CD14-positive monocyte (primary cell): ENCODE measurements around the gene MLLT3. TPM values are rescaled to one million over a fixed set of nuclear protein-coding genes. Genes with fewer than 3 reads are reported as not detected.

Experiments used
- DNase-seq, 3 donors: peaks; one replicate each; pipeline ENCODE4 v3.0.0-alpha.2; 2011 to 2022
- H2AFZ ChIP-seq: 2 replicates; pipeline ENCODE4 v1.6.0; 2012; ENCODE audit warnings: mild to moderate bottlenecking, low read depth, low read length, inconsistent platforms; ENCODE audit not compliant: insufficient read depth, poor library complexity, severe bottlenecking
- H3K27ac ChIP-seq, 2 donors: 1 replicate in 1 of 2; 2 replicates in 1 of 2; pipeline ENCODE4 v1.5.1; 2012 to 2013; ENCODE audit warnings: low read length in 2 of 2, control low read depth in 1 of 2, inconsistent platforms in 1 of 2, low read depth in 1 of 2, mild to moderate bottlenecking in 1 of 2
- H3K27me3 ChIP-seq, 2 donors: one replicate each; pipeline versions ENCODE4 v1.6.0 to v1.6.1; 2011 to 2013; ENCODE audit warnings: low read length in 2 of 2; ENCODE audit not compliant: control insufficient read depth in 2 of 2, insufficient read depth in 2 of 2
- H3K36me3 ChIP-seq, 2 donors: replicated peaks in 1 of 2; 1 replicate in 1 of 2; 2 replicates in 1 of 2; pipeline versions ENCODE4 v1.5.1 to v1.6.1; 2012 to 2013; ENCODE audit warnings: low read length in 2 of 2, control low read depth in 1 of 2, inconsistent platforms in 1 of 2, mild to moderate bottlenecking in 1 of 2; ENCODE audit not compliant: insufficient read depth in 2 of 2, control insufficient read depth in 1 of 2
- H3K4me1 ChIP-seq, 2 donors: 1 replicate in 1 of 2; 2 replicates in 1 of 2; pipeline versions ENCODE4 v1.5.1 to v1.6.1; 2012 to 2013; ENCODE audit warnings: low read length in 2 of 2, control low read depth in 1 of 2, inconsistent platforms in 1 of 2, mild to moderate bottlenecking in 1 of 2, moderate library complexity in 1 of 2; ENCODE audit not compliant: insufficient read depth in 2 of 2, control insufficient read depth in 1 of 2
- H3K4me2 ChIP-seq: replicated peaks from 2 replicates; pipeline ENCODE3; 2012; ENCODE audit warnings: low read length, moderate library complexity, mild to moderate bottlenecking; ENCODE audit not compliant: poor library complexity, severe bottlenecking; ENCODE audit errors: extremely low read depth
- H3K4me3 ChIP-seq, 3 experiments: fragments of 200-600 bp in 1 of 3; sonication (generic) in 1 of 3; replicated peaks in 1 of 3; 1 replicate in 2 of 3; 2 replicates in 1 of 3; pipeline ENCODE4 v1.5.1; 2011 to 2013; ENCODE audit warnings: low read length in 3 of 3, mild to moderate bottlenecking in 3 of 3, control low read depth in 2 of 3, low read depth in 2 of 3, inconsistent platforms in 1 of 3, moderate library complexity in 1 of 3
- H3K79me2 ChIP-seq: 2 replicates; pipeline ENCODE4 v1.6.0; 2012; ENCODE audit warnings: mild to moderate bottlenecking, control low read depth, inconsistent platforms, low read length, moderate library complexity; ENCODE audit not compliant: insufficient read depth
- H3K9ac ChIP-seq: 2 replicates; pipeline ENCODE4 v1.6.0; 2017; ENCODE audit warnings: low read length, mild to moderate bottlenecking; ENCODE audit not compliant: insufficient read depth, poor library complexity, severe bottlenecking
- H3K9me3 ChIP-seq, 2 donors: replicated peaks in 1 of 2; 1 replicate in 1 of 2; 2 replicates in 1 of 2; pipeline versions ENCODE4 v1.5.1 to v1.6.1; 2012 to 2013; ENCODE audit warnings: low read length in 2 of 2, control low read depth in 1 of 2; ENCODE audit not compliant: control insufficient read depth in 1 of 2, insufficient read depth in 1 of 2
- H4K20me1 ChIP-seq: 2 replicates; pipeline ENCODE4 v1.6.0; 2012; ENCODE audit warnings: mild to moderate bottlenecking, low read length, control low read depth, moderate library complexity; ENCODE audit not compliant: insufficient read depth
- H3K27ac Mint-ChIP-seq, 7 donors: one replicate each; pipeline ENCODE4 v1.8.0; 2020; ENCODE audit warnings: mild to moderate bottlenecking in 7 of 7, mixed read lengths in 7 of 7, moderate library complexity in 6 of 7, inconsistent platforms in 2 of 7
- H3K27me3 Mint-ChIP-seq, 3 donors: one replicate each; pipeline ENCODE4 v1.8.0; 2021 to 2022; ENCODE audit warnings: low read depth in 3 of 3, mild to moderate bottlenecking in 3 of 3, mixed read lengths in 3 of 3, moderate library complexity in 3 of 3, inconsistent platforms in 1 of 3
- H3K36me3 Mint-ChIP-seq, 2 donors: one replicate each; pipeline ENCODE4 v1.8.0; 2020; ENCODE audit warnings: mixed read lengths in 2 of 2, inconsistent platforms in 1 of 2, mild to moderate bottlenecking in 1 of 2
- H3K4me1 Mint-ChIP-seq: one replicate; pipeline ENCODE4 v1.8.0; 2020; ENCODE audit warnings: mild to moderate bottlenecking, mixed read lengths
- H3K4me3 Mint-ChIP-seq, 2 donors: one replicate each; pipeline ENCODE4 v1.8.0; 2020; ENCODE audit warnings: mild to moderate bottlenecking in 2 of 2, mixed read lengths in 2 of 2, moderate library complexity in 1 of 2
- H3K9me3 Mint-ChIP-seq, 7 donors: one replicate each; pipeline ENCODE4 v1.8.0; 2020 to 2022; ENCODE audit warnings: mixed read lengths in 7 of 7, mild to moderate bottlenecking in 6 of 7, moderate library complexity in 6 of 7, inconsistent platforms in 2 of 7
- CTCF ChIP-seq: fragments of 200-600 bp; IDR thresholded peaks from one replicate; pipeline ENCODE4 v1.8.0; 2022; ENCODE audit warnings: antibody characterized with exemption, mild to moderate bottlenecking
- WGBS: methylation state at CpG from one replicate; pipeline ENCODE4 v1.1.5; 2013; ENCODE audit warnings: missing lambda C conversion rate; ENCODE audit not compliant: insufficient coverage; 5-methylcytosine and 5-hydroxymethylcytosine counted together
- intact Hi-C, 2 donors: fragments of 100-400 bp; cut with micrococcal nuclease; formaldehyde crosslinking; loops; one replicate each; pipeline versions ENCODE4 v1.15.0 to v1.15.1; 2023
- polyA plus RNA-seq, 3 donors: library from polyadenylated mRNA; depleted of rRNA in 1 of 3; unstranded in 2 of 3; stranded (reverse) in 1 of 3; fragments of 300-500 nt in 2 of 3; fragments of >200 nt in 1 of 3; fragmentation: Illumina TruSeq in 2 of 3; gene quantifications; 1 replicate in 2 of 3; 2 replicates in 1 of 3; pipeline ENCODE4 v1.2.3, GENCODE V29; 2012 to 2021

MLLT3 gene
- polyA plus RNA-seq, 3 donors = 0.81 to 2.3 (median 1.5) TPM

- Mint-ChIP-seq H3K4me3 (no peak overlapping the region), H3K27me3 (peaks cover 0 to 3% (median 2%) of the 10 kb centered on the region in 3 donors), H3K4me1 (no peaks in the 10 kb centered on the region), H3K27ac (no peak overlapping the region), H3K36me3 (no peaks in the 10 kb centered on the region), H3K9me3 (peaks cover 0 to 2% (median 0%) of the 10 kb centered on the region in 7 donors)
- no peak overlapping the region for H2AFZ ChIP-seq
- H3K9me3 ChIP-seq = no peaks in the 10 kb centered on the region
- TF ChIP-seq CTCF = no peak
- H3K36me3 ChIP-seq = no peaks in the 10 kb centered on the region
- H3K4me2 ChIP-seq = no peak overlapping the region
- H3K27ac ChIP-seq = no peak overlapping the region
- H3K79me2 ChIP-seq = no peaks in the 10 kb centered on the region
- H3K27me3 ChIP-seq = no peaks in the 10 kb centered on the region
- H3K4me3 ChIP-seq = no peak overlapping the region
- H3K9ac ChIP-seq = no peak overlapping the region
- H3K4me1 ChIP-seq = no peaks in the 10 kb centered on the region
- intact Hi-C loops = no loop called here
- no peaks in the 10 kb centered on the region for H4K20me1 ChIP-seq
- DNase-seq = no peak
Measured at GRCh38 chr9:20390400-20390799, 231.9 kb downstream of the MLLT3 start.

- Histone ChIP-seq H3K9me3 (no peaks in the 10 kb centered on the region), H3K27me3 (no peaks in the 10 kb centered on the region), H2AFZ (no peak overlapping the region), H3K36me3 (no peaks in the 10 kb centered on the region), H3K27ac (no peak overlapping the region), H3K9ac (no peak overlapping the region), H3K4me2 (no peak overlapping the region), H4K20me1 (no peaks in the 10 kb centered on the region), H3K79me2 (no peaks in the 10 kb centered on the region), H3K4me1 (no peaks in the 10 kb centered on the region), H3K4me3 (no peak overlapping the region)
- no peak overlapping the region for H3K27ac Mint-ChIP-seq
- H3K36me3 Mint-ChIP-seq = no peaks in the 10 kb centered on the region
- peaks cover 0 to 2% (median 0%) of the 10 kb centered on the region in 7 donors for H3K9me3 Mint-ChIP-seq
- H3K27me3 Mint-ChIP-seq = peaks cover 0 to 3% (median 0%) of the 10 kb centered on the region in 3 donors
- no peak overlapping the region for H3K4me3 Mint-ChIP-seq
- no peaks in the 10 kb centered on the region for H3K4me1 Mint-ChIP-seq
- intact Hi-C loops = no loop called here
- no CpG with 5 or more reads among the region's 3 CpGs for WGBS
- no peak for DNase-seq
- TF ChIP-seq CTCF = no peak
Measured at GRCh38 chr9:20387062-20387461, 235.2 kb downstream of the MLLT3 start.
